Measurements from ENCODE around the gene FBLIM1. TPM values are rescaled to one million over a fixed set of nuclear protein-coding genes. Genes with fewer than 3 reads are reported as not detected.

Gene FBLIM1
- total RNA-seq, 1 experiment from 2014 or later = 64.7 TPM

DNA sequence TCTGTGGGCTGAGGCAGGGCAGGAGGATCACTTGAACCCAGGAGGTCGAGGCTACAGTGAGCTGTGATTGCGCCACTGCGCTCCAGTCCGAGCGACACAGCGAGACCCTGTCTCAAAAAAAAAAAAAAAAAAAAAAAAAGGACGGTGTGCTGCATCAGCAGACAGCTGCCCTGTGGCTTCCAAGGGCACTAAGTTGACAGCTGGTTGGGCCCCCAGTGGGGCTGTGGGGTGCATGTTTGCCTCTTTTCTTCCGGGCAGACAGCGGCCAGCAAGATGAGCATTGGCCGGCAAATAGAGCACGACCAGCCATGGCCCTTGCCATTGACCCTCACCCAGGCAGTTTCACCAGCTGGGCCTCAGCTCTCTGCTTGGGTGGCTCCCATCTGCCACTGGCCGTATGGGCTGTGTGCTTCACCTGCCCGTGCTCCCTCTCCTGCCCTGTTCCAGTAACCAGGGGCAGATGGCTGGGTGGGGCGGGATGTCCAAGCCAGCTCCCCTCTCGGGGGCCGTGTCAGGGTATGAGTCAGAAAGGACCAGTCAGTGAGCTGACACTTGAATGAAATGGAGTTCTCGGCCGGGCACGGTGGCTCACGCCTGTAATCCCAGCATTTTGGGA is 34.9 kb upstream of the FBLIM1 start:
- Histone ChIP-seq H2BK120ac (ENCODE audit: low read depth, low read length, poor library complexity, severe bottlenecking) (no peak overlapping the region), H4K20me1 (ENCODE audit: control insufficient read depth, insufficient read depth, insufficient read length) (no peaks in the 10 kb centered on the region), H3K79me2 (ENCODE audit: insufficient read depth, low read length) (no peaks in the 10 kb centered on the region), H3K27me3 (ENCODE audit: insufficient read depth, low read length) (no peaks in the 10 kb centered on the region), H3K9ac (ENCODE audit: extremely low read depth, insufficient read length, low read length) (no peak overlapping the region), H3K79me1 (ENCODE audit: insufficient read depth, low read depth, low read length, poor library complexity, severe bottlenecking) (no peaks in the 10 kb centered on the region), H3K9me3 (ENCODE audit: control insufficient read depth, low read depth, low read length) (no peaks in the 10 kb centered on the region), H3K18ac (ENCODE audit: insufficient read length, low read depth, low read length) (no peak overlapping the region), H2BK15ac (ENCODE audit: low read depth, low read length) (no peak overlapping the region), H2AFZ (ENCODE audit: low read length) (no peak overlapping the region), H4K91ac (ENCODE audit: insufficient read length, low read depth, low read length) (no peak overlapping the region), H3K23me2 (ENCODE audit: insufficient read length, low read depth, low read length, poor library complexity, severe bottlenecking) (no peaks in the 10 kb centered on the region), H2BK5ac (ENCODE audit: insufficient read length, low read length) (no peak overlapping the region), H2AK5ac (ENCODE audit: insufficient read length, low read length) (no peak overlapping the region), H2BK12ac (ENCODE audit: insufficient read length, low read depth, low read length) (no peak overlapping the region), H3T11ph (ENCODE audit: low read length) (no peak overlapping the region), H3K14ac (ENCODE audit: insufficient read depth, low read length) (no peak overlapping the region), H3K27ac (ENCODE audit: insufficient read length, low read depth, low read length) (no peak overlapping the region), H3K23ac (ENCODE audit: insufficient read length, low read depth, low read length) (no peak overlapping the region), H3K56ac (ENCODE audit: insufficient read length, low read depth, low read length) (no peak overlapping the region), H3K4me2 (ENCODE audit: insufficient read depth, insufficient read length, low read length) (no peak overlapping the region), H4K8ac (replicated peaks; ENCODE audit: insufficient read length, low read depth, low read length) (no peak overlapping the region), H2BK20ac (ENCODE audit: low read depth, low read length, poor library complexity, severe bottlenecking) (no peak overlapping the region), H3K4me1 (ENCODE audit: insufficient read depth, low read length) (no peaks in the 10 kb centered on the region), H3K4ac (ENCODE audit: low read depth, low read length) (no peak overlapping the region), H4K5ac (ENCODE audit: insufficient read length, low read depth, low read length) (no peak overlapping the region)
- H3K36me3 Mint-ChIP-seq (ENCODE audit: insufficient read depth in 1 of 3, low read depth in 3 of 3) = peaks cover 18 to 58% (median 40%) of the 10 kb centered on the region in 3 experiments; a peak in 6 of 7 replicates
- H3K4me3 Mint-ChIP-seq = no peak overlapping the region
- DNase-seq = no peak
- H3K27ac Mint-ChIP-seq = no peak overlapping the region; a peak in 1 of 7 replicates
- no peaks in the 10 kb centered on the region for H3K9me3 Mint-ChIP-seq
- H3K27me3 Mint-ChIP-seq (ENCODE audit: low read depth) = no peaks in the 10 kb centered on the region
- 0 out of 4 replicates have a peak, but pooled peaks cover 0 to 3% of the 10 kb centered on the region in 2 experiments for H3K4me1 Mint-ChIP-seq
- TF ChIP-seq, protein P1, sequence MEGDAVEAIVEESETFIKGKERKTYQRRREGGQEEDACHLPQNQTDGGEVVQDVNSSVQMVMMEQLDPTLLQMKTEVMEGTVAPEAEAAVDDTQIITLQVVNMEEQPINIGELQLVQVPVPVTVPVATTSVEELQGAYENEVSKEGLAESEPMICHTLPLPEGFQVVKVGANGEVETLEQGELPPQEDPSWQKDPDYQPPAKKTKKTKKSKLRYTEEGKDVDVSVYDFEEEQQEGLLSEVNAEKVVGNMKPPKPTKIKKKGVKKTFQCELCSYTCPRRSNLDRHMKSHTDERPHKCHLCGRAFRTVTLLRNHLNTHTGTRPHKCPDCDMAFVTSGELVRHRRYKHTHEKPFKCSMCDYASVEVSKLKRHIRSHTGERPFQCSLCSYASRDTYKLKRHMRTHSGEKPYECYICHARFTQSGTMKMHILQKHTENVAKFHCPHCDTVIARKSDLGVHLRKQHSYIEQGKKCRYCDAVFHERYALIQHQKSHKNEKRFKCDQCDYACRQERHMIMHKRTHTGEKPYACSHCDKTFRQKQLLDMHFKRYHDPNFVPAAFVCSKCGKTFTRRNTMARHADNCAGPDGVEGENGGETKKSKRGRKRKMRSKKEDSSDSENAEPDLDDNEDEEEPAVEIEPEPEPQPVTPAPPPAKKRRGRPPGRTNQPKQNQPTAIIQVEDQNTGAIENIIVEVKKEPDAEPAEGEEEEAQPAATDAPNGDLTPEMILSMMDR (conservative IDR thresholded peaks at IDR 0.05) = no peak
- WGBS (ENCODE audit: extremely low coverage, insufficient read length, low lambda C conversion rate) = no CpG with 5 or more reads among the region's 20 CpGs
